Skin epidermis (tissue), 12 donors: ENCODE measurements around the gene SYNE3.

Experiments
- H3K27ac ChIP-seq, 21 experiments: fragments of 200-600 bp; sonication (generic) in 11 of 21; one replicate each; pipeline ENCODE4 v1.5.0; 2020; ENCODE audit warnings: mild to moderate bottlenecking in 3 of 21, inconsistent platforms in 2 of 21, moderate library complexity in 2 of 21
- H3K4me3 ChIP-seq, 7 experiments: fragments of 200-600 bp; sonication (generic) in 2 of 7; one replicate each; pipeline ENCODE4 v1.5.0; 2020; ENCODE audit warnings: inconsistent platforms in 2 of 7, mild to moderate bottlenecking in 2 of 7, moderate library complexity in 1 of 7

SYNE3 gene

DNA sequence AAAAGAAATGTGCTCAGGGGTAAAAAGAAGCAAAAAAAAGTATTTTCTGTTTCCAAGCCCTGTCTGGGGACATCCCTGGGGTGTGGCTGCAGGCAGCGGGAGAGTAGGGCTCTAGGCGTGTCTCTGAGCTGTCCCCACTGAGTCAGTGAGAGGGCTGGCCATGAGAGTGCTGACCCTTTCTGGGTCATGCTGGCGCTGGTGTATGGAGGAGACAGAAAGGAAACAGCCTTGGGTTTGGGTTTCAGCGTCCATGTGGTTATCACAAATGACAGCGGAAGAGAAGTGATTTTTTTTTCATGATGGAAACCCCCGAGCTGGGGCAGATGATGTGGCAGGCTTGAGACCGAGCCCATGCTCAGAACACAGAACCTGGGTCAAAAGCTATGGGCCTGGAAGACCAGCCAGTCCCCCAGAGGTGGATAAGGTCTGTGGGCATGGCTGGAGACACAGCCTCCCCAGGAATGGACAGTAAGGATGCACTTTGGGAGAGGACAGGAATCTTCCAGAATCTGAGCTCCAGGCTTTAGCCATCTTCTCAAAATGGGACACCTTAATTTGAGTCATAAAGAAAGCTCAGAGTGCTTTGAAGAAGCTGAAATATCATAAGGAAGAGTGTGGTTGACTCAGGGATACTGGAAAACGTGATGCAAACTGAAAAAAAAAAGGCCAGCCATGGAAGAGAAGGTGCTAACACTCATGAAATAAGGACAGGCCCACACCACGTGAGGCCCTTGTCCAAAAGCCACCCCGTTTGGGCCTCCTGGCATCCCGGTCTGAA is 36.2 kb downstream of the SYNE3 start:
- Histone ChIP-seq H3K4me3 (no peak overlapping the region), H3K27ac (peak overlapping the region in 20 of 21 experiments; percentile 11 to 89 (median 74))

DNA sequence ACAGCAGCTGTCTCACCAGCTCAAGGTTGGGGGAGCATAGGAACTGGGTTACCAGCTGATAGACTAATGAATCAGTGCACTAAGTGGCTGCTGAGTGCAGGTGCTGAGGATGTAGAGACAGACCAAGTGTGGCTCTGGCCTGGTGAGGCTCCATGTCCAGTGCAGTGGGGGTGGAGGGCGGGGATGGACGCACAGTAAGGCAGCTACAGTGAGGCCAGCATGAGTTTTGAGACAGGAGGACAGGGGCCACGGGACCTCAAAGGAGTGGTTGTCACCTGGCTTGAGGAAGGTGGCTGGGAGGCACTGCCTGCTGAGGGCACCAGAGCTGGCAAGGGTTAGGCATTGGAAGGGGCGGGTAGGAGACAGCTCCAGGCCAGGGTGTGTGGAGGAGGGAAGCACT is 37.0 kb downstream of the SYNE3 start:
- H3K4me3 ChIP-seq = no peak overlapping the region
- H3K27ac ChIP-seq = peak overlapping the region in 18 of 21 experiments; percentile 18 to 89 (median 68)

DNA sequence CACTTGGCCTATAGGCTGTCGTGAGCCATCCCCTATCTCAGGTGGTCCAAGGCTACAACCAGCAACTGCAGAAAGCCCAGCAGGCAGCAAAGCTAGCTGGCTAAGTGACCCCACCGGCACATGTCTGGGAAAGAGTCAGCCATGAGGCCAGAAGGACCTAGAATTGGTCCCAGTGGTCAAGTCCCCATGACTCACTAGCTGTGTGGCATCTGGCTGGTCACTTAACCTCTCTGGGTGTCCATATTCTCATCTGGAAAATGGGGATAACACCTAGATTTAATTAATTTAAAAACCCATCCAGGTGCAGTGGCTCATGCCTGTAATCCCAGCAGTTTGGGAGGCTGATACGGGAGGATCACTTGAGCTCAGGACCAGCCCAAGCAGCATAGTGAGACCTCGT is 37.6 kb downstream of the SYNE3 start:
- H3K27ac ChIP-seq = peak overlapping the region in 9 of 21 experiments; percentile 10 to 89 (median 45)
- no peak overlapping the region for H3K4me3 ChIP-seq

DNA sequence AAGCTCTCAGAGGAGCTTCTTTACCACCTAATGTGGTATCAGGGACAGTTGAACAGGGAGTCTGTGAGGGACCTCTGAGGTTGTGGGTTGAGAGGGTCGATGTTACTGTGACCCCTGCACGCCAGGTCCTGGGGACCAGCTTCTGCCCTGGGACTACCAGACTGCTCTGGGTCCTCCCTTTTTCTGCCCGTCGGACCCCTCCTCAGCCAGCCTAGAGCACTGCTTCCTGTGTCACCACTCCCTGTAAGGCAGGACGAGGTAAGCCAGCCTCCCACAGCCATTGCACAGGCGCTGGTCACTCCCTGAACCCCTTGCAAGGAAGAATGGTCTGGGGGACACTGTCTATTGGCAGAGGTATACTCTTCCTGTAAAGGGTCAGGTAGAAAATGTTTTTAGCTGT is 38.1 kb downstream of the SYNE3 start:
- peak overlapping the region in 7 of 21 experiments; percentile 14 to 89 (median 38) for H3K27ac ChIP-seq
- H3K4me3 ChIP-seq = no peak overlapping the region

DNA sequence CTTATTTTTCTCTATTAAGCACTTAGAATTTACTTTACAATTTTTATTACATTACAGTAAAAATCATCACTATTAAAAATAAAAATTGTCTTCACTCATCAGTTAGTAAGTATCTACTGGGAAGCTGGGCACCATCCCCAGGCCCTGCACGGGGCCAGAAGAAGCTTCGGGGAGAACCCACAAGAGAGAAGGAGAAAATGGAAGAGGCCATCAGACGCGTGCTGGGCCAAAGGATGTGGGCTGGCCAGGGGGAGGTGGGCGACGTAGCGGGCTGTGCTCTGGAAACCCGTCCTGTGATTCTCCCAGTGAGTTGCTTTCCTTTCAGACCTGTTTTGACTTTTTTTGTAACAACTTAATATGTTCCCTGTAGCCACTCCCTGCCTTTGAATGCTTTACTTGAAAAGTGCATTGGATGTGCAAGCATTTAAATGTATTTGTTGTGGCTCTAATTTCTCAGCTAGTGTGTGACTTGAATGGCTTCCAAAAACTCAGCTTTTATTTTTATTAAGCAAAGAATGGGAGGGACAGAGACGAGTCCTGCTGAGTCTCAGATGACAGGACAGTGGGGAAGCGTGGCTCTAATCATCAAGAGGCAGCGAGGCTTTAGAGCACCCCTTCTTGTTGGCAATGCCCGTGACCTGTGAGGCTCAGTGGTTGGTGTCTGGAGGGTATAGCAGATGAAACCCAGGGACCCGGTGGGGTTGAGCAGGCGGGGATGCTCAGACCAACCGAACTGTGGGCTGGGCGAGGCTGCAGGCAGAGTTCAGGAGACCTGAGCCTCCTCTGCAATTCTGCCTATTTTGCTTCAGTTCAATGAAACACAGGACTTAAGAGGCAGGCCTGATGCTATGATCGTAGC is 38.8 kb downstream of the SYNE3 start:
- Histone ChIP-seq H3K4me3 (no peak overlapping the region), H3K27ac (peak overlapping the region in 9 of 21 experiments; percentile 10 to 89 (median 30))

DNA sequence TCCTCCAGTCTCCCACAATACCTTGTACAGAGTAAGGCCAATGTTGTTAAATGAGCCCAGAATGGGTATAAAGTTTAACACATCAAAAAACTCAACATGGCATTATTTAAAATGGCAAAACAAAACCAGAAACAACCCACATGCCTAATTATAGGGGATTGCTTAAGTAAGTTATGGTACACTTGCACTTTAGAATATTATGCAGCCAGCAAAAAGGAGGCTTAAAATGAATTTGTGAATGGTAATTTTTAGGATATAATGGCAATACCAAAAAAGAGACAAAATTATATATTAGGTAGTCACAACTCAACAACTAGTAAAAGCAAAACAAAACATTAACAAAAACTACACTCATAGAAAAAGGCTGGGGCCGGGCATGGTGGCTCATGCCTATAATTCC is 39.7 kb downstream of the SYNE3 start:
- H3K27ac ChIP-seq = peak overlapping the region in 6 of 21 experiments; percentile 10 to 63 (median 25)

DNA sequence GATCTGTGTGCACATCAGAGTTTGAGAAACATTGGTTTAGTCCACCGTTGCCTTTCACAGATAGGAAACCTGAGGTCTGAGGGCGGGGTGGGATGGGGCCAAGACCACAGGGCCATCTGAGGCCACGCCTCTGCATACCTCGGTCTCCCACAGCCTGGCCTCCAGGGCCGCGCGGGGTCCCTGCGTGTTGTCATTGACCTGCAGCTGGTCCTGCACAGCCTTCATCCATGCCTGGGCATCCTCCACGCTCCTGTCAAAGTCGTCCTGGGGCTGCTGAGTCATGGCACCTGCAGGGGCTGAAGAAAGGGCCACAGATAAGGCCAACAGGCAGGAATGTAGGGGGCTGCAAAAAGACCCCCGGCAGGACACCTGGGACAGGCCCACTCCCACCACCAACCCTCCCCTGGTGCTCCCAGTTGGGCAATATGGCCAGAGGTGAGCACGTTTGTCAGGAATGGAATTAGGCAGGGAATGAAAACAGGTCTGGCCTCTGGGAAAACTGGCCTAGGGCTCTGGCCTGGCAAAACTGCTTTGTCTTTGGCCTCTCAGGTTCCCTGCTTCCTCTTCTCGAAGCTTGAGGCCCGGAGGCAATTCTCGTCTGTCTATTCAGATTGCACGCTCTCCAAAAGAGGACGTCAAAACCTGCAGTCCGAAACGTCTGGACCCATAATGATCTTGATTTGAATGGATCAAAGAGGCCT is 40.8 kb downstream of the SYNE3 start:
- Histone ChIP-seq H3K4me3 (no peak overlapping the region), H3K27ac (peak overlapping the region in 1 of 21 experiments; percentile 3)

More for the DNA sequence above, 39.7 kb downstream of the SYNE3 start:
- H3K4me3 ChIP-seq = no peak overlapping the region

DNA sequence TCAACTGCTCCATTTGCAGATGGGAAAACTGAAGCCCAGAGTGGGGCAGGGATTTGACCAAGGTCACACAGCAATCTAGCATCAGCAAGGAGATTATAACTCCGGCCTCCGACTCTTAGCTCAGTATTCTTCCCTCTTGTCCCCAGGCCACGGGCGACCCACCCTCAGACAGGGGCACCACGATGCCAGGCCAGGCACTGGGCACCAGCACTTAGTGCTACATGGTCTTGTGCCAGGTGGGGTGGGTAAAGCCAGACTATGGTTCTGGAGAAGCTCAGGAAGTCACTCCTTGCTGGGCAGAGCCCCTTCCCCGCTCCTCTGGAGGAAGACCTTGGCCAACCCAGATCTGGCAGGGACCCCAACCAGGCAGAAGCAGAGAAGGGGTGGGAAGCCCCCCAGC is 41.5 kb downstream of the SYNE3 start:
- H3K27ac ChIP-seq = no peak overlapping the region
- no peak overlapping the region for H3K4me3 ChIP-seq

DNA sequence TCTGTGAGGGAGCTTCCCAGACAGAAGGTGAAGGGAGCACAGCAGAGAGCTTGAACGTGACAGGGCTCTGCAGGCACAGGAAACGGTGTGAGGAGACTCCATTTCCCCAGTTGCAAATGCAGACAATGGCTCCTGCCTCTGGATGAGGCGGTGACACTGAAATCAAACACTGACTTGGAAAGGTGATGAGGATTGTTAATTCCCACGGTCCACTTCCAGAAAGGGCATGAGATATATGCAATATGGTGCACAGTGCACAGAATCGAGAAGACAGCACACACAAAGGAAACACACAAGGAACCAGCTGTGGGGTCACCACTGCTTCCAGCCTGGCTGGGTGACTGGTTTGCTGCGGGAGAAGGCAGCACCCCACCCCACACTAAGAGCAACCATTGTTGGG is 42.0 kb downstream of the SYNE3 start:
- no peak overlapping the region for H3K27ac ChIP-seq
- no peak overlapping the region for H3K4me3 ChIP-seq

DNA sequence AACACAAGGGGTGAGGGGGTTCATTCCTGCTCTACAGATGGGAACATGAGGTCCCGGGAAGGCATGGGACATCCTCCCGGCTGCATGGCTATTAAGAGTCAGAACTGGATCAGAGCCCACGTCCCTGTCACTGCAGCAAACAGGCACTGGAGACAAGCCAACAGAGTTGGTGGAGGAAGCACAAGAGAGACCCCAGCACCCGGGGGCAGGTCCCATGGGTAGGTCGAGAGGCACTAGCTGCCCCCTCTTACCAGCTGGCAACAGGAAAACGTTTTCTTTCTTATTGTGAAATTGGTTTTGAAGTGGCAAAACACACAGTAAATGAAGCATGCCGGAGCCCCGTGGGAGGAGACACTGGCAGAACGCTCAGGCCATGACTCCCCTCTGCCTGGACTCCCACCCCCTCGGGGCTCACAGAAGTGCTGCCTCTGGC is 43.6 kb downstream of the SYNE3 start:
- H3K4me3 ChIP-seq = no peak overlapping the region
- H3K27ac ChIP-seq = peak overlapping the region in 7 of 21 experiments; percentile 7 to 53 (median 23)

DNA sequence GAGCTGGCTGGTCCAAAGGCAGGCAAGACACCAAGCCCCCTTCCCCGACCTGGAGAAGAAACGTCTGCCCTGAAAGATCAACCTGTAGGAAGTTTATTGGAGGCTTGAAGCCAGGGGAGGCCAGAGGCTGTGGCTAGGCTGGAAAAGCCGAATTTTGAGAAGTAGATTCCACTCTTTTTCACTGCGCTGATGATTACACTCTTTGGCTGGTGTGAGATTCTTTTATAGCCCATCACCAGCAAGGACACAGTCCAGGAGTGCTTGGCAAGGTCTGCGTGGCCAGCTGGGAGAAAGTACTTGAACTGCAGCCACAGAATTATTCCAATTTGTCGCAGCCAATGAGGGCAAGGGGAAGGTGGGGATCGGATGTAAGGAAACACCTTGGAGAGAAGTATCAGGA is 45.0 kb downstream of the SYNE3 start:
- peak overlapping the region in 8 of 21 experiments; percentile 4 to 53 (median 30) for H3K27ac ChIP-seq

DNA sequence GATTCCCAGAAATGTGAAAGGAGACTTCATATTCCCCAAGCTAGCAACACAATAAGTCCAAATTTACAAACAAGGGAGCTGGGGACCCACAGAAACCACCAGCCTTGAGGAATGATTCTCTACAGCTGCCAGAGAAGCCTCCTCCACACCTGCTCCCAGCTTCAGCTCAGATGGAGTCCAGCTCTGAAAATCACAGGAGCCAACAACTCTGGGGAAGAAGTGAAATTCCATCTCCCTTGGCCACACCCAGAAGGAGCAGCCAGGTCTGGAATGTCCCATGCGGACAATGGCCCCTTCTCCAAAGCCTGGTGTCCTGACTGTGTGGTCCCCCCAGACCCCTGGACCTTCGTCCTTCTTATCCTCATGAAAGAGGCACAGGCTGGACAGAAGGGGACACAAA is 45.4 kb downstream of the SYNE3 start:
- Histone ChIP-seq H3K27ac (peak overlapping the region in 8 of 21 experiments; percentile 4 to 53 (median 30)), H3K4me3 (no peak overlapping the region)

More for the DNA sequence above, 45.0 kb downstream of the SYNE3 start:
- no peak overlapping the region for H3K4me3 ChIP-seq

DNA sequence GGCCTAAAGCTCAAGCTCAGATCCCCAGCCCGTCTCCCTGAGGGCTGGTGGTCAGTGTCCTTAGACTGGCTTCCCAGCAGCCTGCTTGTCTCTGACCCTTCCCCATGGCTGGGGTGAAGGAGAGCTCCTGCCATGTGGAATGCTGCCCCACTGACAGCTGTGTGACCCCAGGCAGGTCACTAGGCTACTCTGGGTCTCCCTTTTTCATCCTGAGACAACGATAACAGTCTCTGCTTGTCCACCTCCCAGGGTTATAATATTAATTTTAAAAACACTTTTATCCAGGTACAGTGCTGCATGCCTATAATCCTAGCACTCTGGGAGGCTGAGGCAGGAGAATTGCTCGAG is 47.3 kb downstream of the SYNE3 start:
- Histone ChIP-seq H3K27ac (peak overlapping the region in 1 of 21 experiments; percentile 24), H3K4me3 (no peak overlapping the region)

DNA sequence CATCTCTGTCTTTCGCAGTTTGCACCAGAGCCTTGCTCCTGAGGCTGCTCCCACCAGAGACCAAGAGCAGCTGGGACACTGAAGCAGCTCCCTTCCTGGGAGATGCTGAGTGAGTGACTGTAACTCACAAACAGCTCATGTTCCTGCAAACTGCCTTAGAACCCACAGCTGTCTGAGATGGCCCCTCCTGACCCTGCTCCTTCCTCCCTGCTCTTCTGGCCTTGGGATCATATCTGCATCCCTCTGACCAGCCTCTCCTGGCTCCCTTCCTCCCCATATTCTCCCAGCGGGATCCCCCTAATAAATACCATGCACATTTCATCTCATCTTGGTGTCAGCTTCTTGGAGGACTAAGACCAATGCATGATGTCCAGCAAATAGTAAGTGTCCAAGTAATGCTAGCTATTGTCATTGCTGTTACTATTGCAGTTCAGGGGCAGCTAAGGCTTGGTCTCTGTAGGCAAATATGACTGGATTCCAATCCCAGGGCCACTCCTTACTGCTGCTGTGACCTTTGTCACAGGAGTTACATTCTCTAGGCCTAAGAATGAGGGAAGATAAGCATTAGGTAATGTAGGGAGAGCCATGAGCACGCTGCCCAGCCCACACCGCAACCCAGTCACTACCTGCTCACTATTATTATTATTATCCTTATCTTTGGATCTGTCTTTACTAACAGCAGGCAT is 47.9 kb downstream of the SYNE3 start:
- no peak overlapping the region for H3K4me3 ChIP-seq
- H3K27ac ChIP-seq = peak overlapping the region in 1 of 21 experiments; percentile 24

DNA sequence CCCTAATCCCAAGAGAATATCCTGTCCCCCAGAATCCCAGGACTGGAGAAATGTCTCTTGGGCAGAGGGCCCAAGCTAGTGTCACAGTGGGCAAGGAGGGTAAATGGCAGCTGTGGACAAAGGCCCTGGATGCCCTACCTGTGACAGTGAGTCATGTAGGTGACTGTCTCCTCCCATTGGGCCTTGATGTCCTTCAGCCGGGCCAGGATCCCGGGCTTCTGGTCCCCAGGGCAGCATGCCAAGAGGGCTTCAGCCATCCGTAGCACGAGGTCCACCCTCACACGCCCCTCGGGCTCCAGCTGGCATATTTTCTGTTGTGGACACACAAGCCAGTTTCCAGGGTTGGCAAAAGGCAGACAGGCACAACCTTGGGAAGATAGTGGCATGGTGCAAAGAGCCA is 48.8 kb downstream of the SYNE3 start:
- H3K27ac ChIP-seq = peak overlapping the region in 6 of 21 experiments; percentile 8 to 65 (median 30)
- no peak overlapping the region for H3K4me3 ChIP-seq

DNA sequence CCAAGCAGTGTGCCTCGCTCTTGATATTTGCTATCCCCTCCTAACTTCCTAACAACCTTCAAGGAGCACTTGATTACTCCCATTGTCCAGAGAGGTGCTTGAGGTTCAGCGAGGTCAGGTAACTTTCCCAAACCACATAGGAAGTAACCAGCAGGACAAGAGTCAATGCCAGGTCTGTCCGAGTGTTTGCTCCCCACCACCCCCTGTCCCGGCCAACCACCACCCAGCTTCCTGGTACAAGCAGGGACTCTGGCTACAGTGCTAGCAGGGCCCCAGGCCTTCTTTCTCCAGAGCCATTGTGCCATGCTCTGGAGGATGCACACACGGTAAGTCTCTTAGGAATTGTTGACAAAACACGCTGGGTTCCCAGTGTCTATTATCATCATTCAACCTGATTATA is 49.2 kb downstream of the SYNE3 start:
- Histone ChIP-seq H3K4me3 (no peak overlapping the region), H3K27ac (peak overlapping the region in 3 of 21 experiments; percentile 11 to 37 (median 36))
